Mucosa of stomach (tissue), 1 donor: Measurements from ENCODE around the gene ETV6.

Source experiments
- H3K27me3 ChIP-seq: one replicate; pipeline ENCODE4 v1.7.0; 2013; ENCODE audit warnings: mild to moderate bottlenecking, low read length; ENCODE audit not compliant: control insufficient read depth, insufficient read depth
- H3K36me3 ChIP-seq: one replicate; pipeline ENCODE4 v1.7.0; 2013; ENCODE audit warnings: low read length; ENCODE audit not compliant: control insufficient read depth, insufficient read depth
- H3K4me1 ChIP-seq: one replicate; pipeline ENCODE4 v1.7.0; 2013; ENCODE audit warnings: mild to moderate bottlenecking, low read length; ENCODE audit not compliant: control insufficient read depth, insufficient read depth
- H3K4me3 ChIP-seq: one replicate; pipeline ENCODE4 v1.7.0; 2013; ENCODE audit warnings: low read length
- H3K9ac ChIP-seq: one replicate; pipeline ENCODE4 v1.7.0; 2013; ENCODE audit warnings: mild to moderate bottlenecking, low read length, moderate library complexity
- H3K9me3 ChIP-seq: one replicate; pipeline ENCODE4 v1.7.0; 2013; ENCODE audit warnings: mild to moderate bottlenecking, low read length, moderate library complexity; ENCODE audit not compliant: control insufficient read depth
- donor health status: Pancreatic carcinoma.

The ETV6 gene

DNA sequence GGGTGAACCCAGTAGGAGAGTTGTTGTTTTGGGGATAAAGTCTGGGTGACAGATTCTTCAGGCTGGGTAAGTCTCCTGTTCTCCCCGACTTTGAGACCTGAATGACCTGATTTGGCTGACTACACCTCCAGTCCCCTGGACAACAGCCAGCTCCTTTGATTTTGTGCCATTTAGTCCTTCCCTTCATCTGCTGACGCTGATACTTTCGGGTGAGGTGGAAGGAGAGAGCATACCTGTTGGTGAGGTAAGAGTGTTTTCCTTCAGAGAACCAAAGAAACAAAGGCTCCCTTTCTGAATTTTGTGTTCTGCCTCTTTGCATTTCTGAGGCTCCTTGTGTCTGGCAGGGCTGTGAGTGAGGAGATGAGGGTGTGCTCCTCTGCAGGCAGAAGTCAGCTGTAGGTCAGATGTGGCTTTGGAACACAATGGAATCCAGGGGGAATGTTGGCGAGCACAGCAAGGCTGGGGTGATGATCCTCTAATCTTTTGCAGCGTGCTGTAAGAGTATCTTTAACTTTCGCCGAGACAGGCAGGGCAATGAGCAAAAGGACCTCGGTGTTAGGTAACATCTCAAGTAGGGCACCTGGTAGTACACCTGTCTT lies 12.1 kb downstream of the ETV6 start:
- H3K4me3 ChIP-seq = no peak overlapping the region
- H3K9ac ChIP-seq = no peak overlapping the region
- H3K36me3 ChIP-seq = no peaks in the 10 kb centered on the region
- peaks cover 16% of the 10 kb centered on the region for H3K4me1 ChIP-seq
- H3K9me3 ChIP-seq = no peaks in the 10 kb centered on the region
- H3K27me3 ChIP-seq = no peaks in the 10 kb centered on the region

DNA sequence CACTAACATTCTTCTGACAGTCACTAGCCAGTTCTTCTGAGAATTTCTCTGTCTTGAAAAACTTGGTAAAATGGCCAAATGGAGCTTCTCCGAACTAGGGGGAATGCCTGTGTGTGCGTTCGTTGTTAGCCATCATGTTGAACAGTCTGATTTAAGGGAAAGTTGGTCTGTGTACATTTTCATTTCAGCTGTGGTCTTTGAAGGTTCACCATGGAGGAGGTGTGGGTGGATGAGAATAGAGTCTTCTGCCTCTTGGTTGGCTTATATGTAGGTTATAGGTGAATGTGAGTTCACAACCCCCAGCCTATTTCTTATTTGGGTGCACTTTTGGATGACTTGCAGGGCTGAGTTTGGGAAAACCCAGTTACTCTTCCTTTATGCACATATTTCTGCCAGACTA lies 12.9 kb downstream of the ETV6 start:
- Histone ChIP-seq H3K9me3 (no peaks in the 10 kb centered on the region), H3K4me3 (no peak overlapping the region), H3K9ac (no peak overlapping the region), H3K27me3 (no peaks in the 10 kb centered on the region), H3K36me3 (no peaks in the 10 kb centered on the region), H3K4me1 (peaks cover 16% of the 10 kb centered on the region)

GRCh38 chr12:11663130-11663529 lies 13.7 kb downstream of the ETV6 start:
- Histone ChIP-seq H3K4me1 (peaks cover 16% of the 10 kb centered on the region), H3K4me3 (no peak overlapping the region), H3K36me3 (no peaks in the 10 kb centered on the region), H3K27me3 (no peaks in the 10 kb centered on the region), H3K9ac (no peak overlapping the region), H3K9me3 (no peaks in the 10 kb centered on the region)

DNA sequence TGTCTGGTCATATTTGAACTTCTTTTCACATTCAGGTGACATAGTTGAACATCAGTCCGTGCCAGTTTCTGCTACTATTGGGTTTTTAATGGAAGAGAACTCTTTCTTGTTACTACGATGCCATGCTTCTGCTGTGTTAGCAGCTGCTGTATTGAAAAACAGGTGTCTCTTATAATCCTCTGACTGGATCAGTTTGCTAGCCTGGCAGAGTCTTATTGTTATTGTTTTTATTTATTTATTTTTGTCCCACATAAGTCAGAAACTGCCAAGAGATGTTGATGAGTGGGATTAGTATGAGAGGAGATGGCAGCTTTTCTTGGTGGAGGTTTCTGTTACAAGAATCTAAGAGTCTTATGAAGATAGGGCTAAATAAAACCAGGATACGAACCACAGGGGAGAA lies 14.6 kb downstream of the ETV6 start:
- no peak overlapping the region for H3K4me3 ChIP-seq
- H3K9me3 ChIP-seq = no peaks in the 10 kb centered on the region
- H3K36me3 ChIP-seq = no peaks in the 10 kb centered on the region
- H3K27me3 ChIP-seq = no peaks in the 10 kb centered on the region
- H3K4me1 ChIP-seq = peaks cover 16% of the 10 kb centered on the region
- H3K9ac ChIP-seq = no peak overlapping the region

GRCh38 chr12:11666131-11667050 lies 16.9 kb downstream of the ETV6 start:
- Histone ChIP-seq H3K27me3 (no peaks in the 10 kb centered on the region), H3K4me1 (peaks cover 14% of the 10 kb centered on the region), H3K9me3 (no peaks in the 10 kb centered on the region), H3K9ac (no peak overlapping the region), H3K36me3 (no peaks in the 10 kb centered on the region), H3K4me3 (no peak overlapping the region)

DNA sequence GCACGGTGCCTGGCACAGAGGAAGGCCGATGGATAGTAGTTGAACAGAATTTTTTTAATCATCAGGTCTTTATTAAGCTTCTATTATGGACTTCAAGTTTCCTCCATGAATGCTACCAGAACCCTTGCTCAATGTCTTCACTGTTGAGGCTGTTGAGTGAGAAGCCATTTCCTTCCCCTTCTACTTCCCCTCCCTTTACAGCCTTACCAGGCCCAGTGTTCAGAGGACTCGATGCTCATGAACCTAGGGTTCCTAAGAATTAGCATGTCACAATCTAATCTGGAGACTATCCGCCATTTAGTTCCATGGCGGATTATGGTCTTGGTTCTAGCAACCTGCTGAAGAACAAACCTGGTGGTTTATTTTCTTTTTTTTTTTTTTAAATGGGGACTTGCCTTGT lies 17.7 kb downstream of the ETV6 start:
- Histone ChIP-seq H3K4me1 (peaks cover 12% of the 10 kb centered on the region), H3K4me3 (no peak overlapping the region)

GRCh38 chr12:11668611-11669010 lies 19.1 kb downstream of the ETV6 start:
- no peaks in the 10 kb centered on the region for H3K36me3 ChIP-seq
- no peaks in the 10 kb centered on the region for H3K27me3 ChIP-seq
- peaks cover 8% of the 10 kb centered on the region for H3K4me1 ChIP-seq
- no peaks in the 10 kb centered on the region for H3K9me3 ChIP-seq
- no peak overlapping the region for H3K4me3 ChIP-seq
- H3K9ac ChIP-seq = no peak overlapping the region

More for the DNA sequence above, 17.7 kb downstream of the ETV6 start:
- Histone ChIP-seq H3K27me3 (no peaks in the 10 kb centered on the region), H3K9ac (no peak overlapping the region), H3K9me3 (no peaks in the 10 kb centered on the region), H3K36me3 (no peaks in the 10 kb centered on the region)

GRCh38 chr12:11669348-11669747 lies 19.9 kb downstream of the ETV6 start:
- no peaks in the 10 kb centered on the region for H3K36me3 ChIP-seq

GRCh38 chr12:11672256-11673191 lies 23.1 kb downstream of the ETV6 start:
- Histone ChIP-seq H3K36me3 (no peaks in the 10 kb centered on the region), H3K9ac (no peak overlapping the region), H3K4me3 (no peak overlapping the region), H3K4me1 (peaks cover 10% of the 10 kb centered on the region), H3K27me3 (no peaks in the 10 kb centered on the region), H3K9me3 (no peaks in the 10 kb centered on the region)

More at GRCh38 chr12:11669348-11669747, 19.9 kb downstream of the ETV6 start:
- H3K4me1 ChIP-seq = peaks cover 14% of the 10 kb centered on the region
- H3K9ac ChIP-seq = no peak overlapping the region
- no peak overlapping the region for H3K4me3 ChIP-seq
- H3K27me3 ChIP-seq = no peaks in the 10 kb centered on the region
- no peaks in the 10 kb centered on the region for H3K9me3 ChIP-seq

DNA sequence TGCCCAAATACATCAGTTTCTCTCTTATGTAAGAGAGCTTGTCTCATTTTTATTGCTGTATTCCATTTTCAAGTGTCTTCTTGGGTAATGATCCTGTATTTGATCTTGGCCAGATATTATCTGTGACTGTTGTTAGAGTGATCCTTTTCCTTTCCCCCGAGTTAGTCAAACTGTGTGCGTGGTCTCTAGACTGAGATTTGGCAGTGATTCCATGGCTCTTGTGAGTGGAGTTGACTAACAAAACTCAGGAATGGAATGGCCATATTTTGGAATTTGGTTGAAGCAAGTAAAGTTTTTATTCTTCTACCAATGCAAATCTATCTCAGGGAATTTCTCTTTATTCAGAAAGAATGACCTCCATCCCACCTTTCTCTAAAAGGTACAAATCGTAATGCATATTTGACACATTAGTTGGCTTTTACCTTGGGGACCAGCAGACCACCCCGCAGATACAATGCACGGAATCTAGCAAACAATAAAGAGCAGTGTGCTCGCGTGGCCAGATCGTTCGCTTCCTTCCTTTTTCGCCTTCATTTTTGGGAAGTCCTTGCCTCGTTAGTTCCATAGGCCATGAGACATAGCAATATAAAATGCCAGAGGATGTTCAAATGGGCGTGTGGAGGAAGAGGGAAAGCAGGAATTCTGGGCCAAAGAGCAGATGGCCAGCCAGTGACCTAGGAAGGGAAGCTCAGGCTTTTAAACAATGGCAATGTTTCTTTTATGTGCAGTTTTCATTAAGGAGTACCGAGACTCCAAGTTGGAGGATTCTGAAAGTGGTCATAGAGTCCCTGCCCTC lies 24.4 kb downstream of the ETV6 start:
- H3K4me1 ChIP-seq = peaks cover 14% of the 10 kb centered on the region
- H3K4me3 ChIP-seq = no peak overlapping the region
- no peak overlapping the region for H3K9ac ChIP-seq

GRCh38 chr12:11674894-11675390 lies 25.5 kb downstream of the ETV6 start:
- H3K36me3 ChIP-seq = no peaks in the 10 kb centered on the region

More for the DNA sequence above, 24.4 kb downstream of the ETV6 start:
- H3K36me3 ChIP-seq = no peaks in the 10 kb centered on the region
- H3K27me3 ChIP-seq = no peaks in the 10 kb centered on the region
- no peaks in the 10 kb centered on the region for H3K9me3 ChIP-seq

More at GRCh38 chr12:11674894-11675390, 25.5 kb downstream of the ETV6 start:
- no peaks in the 10 kb centered on the region for H3K9me3 ChIP-seq
- H3K9ac ChIP-seq = no peak overlapping the region
- H3K4me3 ChIP-seq = no peak overlapping the region
- H3K27me3 ChIP-seq = no peaks in the 10 kb centered on the region
- H3K4me1 ChIP-seq = peaks cover 14% of the 10 kb centered on the region
